ENCODE results near the gene GRIN2A.

DNA sequence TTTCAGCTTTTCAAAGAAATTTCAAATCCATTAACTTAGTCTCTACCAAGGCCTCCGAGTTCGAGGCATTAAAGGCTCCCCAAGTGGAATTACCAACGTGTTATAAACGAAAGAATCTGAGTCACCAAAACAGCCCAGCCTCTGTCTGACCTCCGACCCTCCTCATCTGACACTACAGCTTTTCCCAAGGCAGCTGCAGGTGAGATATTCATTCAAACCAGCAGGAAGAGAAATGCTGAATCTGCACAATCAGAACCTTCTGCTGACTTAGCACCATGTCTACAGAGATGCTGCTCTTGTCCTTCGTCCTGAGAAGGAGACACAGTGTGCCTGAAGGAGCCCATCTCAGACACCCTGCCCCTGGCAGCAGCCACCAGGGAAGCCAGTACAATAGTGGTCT is 30.5 kb downstream of the GRIN2A start:
- TF ChIP-seq POLR2AphosphoS5 (IDR thresholded peaks at IDR 0.05; ENCODE audit: low read depth), result no peak
- no peak for TF ChIP-seq CTCF (IDR thresholded peaks at IDR 0.05; ENCODE audit: insufficient read depth, low read length)
- no peak for TF ChIP-seq SPI1 (IDR thresholded peaks at IDR 0.05; ENCODE audit: borderline replicate concordance, low read depth)
- no peak for TF ChIP-seq REST (IDR thresholded peaks at IDR 0.05; ENCODE audit: insufficient replicate concordance, low read depth)
- TF ChIP-seq GABPA (IDR thresholded peaks at IDR 0.05; ENCODE audit: low read depth), result no peak

Data from HL-60 (cell line).